ENCODE data around the gene SPACDR.
A peak's percentile ranks its signal among the peaks of the same experiment; 100 is the strongest.

SPACDR gene

DNA sequence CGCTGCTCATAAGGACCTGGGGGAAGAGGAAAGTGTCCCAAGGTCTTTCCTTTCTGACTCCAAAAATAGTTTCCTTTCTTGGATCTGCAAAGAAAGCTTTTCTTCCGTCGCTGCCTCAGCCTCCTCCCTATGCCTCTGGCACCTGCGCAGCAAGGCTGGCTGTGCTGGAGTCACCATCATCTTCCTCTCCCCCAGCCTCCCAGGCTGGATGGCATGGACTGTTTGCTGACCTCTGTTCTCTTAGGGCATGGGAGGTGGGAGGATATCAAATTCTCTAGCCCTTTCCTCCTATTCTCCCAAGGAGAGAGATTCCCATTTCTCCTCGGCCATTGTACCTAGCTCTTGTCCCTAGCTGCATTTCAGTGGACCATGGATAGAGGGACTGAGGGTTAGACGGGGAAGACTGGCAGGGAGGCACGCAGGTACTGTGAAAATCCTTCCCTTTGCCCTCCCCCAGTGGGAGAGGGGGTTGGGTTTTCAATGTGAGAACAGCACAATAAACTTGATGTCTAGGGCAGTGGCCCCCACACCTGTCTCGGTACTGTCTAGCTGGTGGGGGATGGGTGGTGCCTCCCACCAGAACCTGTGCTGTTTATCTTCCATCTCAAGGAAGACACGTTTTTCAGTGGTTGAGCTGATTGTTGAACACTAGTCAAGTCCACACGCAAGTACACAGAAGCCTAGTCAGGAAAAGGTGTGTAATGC is 30.3 kb downstream of the SPACDR start:
- no peak for DNase-seq

- DNase-seq, result no peak
Observed at GRCh38 chr7:100433276-100433591, 30.8 kb downstream of the SPACDR start.

DNA sequence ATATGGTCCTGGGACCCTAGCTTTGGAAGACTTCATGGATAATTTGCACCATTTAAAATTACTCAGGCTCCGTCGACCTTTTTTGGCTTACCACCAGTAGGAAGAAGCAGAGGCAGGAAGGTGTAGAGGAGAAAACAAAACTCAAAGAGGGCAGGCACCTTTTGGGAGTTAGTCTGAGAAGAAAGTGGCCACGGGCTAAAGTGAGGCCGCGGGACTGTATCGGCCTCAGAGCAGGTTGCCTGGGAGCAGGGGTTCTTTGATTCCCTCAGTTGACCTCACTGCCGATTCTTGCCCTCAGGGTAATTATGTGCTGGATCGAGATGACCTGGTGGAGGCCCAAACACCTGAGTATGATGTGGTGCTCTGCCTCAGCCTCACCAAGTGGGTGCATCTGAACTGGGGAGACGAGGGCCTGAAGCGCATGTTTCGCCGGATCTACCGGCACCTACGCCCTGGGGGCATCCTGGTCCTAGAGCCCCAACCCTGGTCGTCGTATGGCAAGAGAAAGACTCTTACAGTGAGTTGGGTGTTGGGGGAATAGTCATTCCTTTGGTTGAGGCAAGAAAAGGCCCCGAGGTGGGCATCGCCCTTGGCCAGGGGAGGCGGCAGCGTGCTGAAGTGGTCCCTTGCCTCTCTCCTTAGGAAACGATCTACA is 31.3 kb downstream of the SPACDR start:
- DNase-seq, result no peak

DNA sequence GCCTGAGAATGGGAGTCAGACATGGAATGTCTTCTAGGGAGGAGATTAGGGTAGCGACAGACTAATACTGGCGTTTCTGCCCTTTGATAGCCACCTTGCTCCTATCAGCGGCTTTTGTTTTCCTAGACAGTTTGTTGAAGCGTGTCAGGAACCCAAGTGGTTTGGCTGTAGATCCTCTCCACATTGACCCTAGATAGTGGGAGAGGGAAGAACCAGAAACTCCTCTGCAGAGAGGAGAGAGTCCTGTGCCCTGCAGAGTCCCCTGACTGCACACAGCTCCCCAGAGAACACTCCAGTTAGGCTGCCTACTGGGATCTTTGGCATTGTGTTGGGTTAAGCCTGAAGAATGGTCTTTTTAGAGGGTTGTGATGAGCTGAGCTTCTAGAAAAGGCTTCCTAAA is 32.0 kb downstream of the SPACDR start:
- DNase-seq, result no peak

GRCh38 chr7:100431286-100431735 is 32.7 kb downstream of the SPACDR start:
- DNase-seq, result no peak

DNA sequence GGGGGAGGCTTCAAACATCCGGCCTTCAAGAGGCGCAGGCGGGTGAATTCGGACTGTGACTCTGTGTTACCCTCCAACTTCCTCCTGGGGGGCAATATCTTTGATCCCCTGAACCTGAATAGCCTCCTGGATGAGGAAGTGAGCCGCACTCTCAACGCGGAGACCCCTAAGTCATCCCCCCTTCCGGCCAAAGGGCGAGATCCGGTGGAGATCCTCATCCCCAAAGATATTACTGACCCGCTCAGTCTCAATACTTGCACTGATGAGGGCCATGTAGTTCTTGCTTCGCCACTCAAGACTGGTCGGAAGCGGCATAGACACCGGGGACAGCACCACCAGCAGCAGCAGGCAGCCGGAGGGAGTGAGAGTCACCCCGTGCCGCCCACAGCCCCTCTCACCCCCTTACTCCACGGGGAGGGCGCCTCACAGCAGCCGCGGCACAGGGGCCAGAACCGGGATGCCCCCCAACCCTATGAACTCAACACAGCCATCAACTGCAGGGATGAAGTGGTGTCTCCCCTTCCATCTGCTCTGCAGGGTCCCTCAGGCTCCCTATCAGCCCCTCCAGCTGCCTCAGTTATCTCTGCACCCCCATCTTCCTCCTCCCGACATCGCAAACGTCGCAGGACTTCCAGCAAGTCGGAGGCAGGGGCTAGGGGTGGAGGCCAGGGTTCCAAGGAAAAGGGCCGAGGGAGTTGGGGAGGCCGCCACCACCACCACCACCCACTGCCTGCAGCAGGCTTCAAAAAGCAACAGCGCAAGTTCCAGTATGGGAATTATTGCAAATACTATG is 33.4 kb downstream of the SPACDR start:
- no peak for DNase-seq

DNA sequence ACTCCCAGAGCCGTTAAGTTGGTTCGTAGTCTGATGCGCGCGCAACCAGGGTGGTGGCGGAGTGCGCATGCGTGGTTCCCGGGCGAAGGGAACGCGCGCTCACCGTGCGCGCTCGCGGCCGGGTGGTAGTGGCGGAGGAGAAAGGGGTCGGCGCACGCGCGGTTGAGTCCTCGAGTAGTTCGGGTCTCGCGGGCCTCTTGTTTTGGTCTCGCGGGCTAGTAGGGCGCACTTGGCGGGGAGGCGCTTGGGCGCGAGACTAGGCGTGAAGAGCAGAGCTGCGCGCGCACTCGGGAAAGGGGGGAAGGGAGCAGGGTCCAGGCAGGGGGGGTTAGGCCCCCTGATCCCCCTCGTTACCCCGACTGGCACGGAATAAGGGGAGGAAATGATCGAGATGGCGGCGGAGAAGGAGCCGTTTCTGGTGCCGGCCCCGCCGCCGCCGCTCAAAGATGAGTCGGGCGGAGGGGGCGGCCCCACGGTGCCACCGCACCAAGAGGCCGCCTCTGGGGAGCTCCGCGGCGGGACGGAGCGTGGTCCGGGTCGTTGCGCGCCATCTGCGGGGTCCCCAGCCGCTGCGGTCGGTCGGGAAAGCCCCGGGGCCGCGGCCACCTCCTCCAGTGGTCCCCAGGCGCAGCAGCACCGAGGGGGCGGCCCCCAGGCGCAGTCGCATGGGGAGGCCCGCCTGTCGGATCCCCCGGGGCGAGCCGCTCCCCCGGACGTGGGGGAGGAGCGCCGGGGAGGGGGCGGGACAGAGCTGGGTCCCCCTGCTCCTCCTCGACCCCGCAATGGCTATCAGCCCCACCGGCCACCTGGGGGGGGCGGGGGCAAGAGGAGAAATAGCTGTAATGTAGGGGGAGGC is 34.2 kb downstream of the SPACDR start, which contains the start of gene MEPCE:
TSS of gene MEPCE (plus strand) at position 195 of the 856 bp plus-strand sequence. CDS start at position 383, 188 bp downstream.
- DNase-seq, result peak; percentile 97 to 98

DNA sequence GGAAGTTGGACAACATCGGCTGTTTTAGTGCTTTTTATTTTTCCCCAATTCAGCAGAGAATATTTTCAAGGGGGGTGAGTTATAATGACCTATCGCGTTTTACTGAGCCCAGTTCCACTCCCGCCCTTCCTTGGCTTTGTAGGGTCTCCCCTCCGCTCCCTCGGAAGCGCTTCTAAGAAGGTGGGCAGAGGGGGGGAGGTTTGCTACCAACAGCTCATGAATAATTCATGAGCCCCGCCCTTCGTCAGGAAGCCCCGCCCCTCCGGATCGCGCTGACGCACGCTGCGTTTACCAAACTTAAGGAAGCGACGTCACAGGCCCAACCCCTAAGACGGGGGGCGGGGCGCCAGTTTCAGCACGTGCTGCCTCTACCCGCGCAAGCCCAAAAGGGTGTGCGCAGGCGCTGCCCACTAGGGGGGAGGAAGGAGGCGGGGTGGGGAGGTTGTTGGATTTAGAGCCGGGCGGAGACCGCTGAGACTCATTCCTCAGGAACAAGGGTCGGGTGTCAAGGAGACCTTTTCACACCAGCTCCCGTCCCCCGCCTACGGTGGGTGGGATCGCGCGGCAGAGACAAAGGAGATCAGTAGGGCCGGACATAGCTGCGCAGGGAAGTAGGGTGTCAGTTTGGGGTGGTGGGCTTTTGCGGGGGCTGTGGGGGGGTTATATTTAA is 35.0 kb downstream of the SPACDR start:
- DNase-seq, result peak; percentile 100

DNA sequence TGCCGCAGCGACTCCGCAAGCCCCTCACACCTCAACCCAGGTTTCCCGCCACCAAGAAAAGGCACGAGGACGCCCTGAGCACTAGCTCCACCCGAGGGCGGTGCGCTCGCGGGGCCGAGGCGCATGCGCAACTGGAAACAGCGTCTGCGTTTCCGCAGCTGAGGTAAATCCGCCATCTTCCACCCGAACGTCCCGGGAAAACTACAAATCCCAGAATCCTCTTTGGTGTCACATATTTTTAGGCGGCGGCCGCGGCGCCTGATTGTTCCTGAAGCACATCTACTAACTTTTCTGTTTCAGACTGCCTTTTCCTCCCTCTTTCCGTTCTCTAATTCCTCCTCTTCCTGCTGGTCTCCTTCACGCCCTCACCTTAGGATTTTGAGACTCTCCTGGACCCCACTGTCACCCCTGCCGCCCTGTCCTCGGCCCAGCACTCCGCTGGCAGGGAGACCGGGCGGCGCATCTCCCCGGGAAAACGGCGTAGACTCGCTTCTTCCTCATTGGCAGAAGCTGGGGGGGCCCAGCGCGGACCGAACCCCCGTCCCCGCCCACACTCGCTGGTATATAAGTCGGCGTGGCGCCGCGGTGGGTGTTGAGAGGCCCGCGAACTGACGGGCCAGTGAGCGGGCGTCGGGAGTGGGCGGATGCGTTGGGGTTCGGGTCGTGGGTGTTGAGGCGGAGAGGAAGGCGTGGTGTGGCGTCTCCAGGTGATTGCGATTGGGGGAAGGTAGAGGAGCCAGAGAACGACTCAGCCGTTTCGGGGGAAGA is 35.7 kb downstream of the SPACDR start, which contains the start of gene ZCWPW1:
TSS of gene ZCWPW1 (minus strand) at position 505 of the 768 bp plus-strand sequence. CDS start 8,054 bp downstream, outside the sequence.
- DNase-seq, result peak; percentile 96 to 97

- no peak for DNase-seq
Observed at GRCh38 chr7:100427762-100428198, 36.3 kb downstream of the SPACDR start.

DNA sequence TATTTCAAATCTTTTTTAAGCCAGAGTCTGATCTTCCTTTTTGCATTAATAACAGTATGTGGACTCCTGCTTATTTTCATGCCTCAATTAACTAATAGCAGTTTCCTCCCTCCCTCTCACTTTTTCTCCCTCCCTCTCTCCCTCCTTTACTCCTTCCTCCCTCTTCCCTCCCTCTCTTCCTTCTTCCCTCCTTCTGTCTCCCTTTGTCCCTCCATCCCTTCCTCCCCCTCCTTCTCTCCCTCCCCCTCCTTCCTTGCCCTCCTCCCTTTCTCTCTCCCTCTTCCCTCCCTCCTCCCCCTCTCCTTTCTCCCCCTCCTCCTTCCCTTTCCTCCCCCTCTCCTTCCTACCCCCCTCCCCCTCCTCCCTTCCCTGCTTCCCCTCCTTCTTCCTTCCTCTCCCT is 37.5 kb downstream of the SPACDR start:
- no peak for DNase-seq

DNA sequence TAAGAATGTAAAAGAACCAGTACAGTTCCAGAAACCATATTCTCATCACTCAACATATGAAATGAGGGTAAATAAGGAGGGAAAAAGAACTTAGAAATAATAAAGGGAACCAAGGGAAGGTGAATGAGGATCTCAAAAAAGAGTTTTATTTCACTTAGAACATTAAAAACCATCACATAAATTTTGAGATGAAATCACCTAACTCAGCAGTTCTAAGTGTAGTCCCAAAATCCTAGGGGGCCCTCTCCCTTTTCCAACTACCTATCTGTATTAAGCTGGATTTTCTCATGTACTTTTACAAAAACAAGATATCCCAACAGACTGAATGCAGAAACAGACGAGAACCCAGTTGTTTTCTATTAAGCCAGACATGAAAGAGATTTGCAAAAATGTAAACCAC is 38.7 kb downstream of the SPACDR start:
- no peak for DNase-seq

DNA sequence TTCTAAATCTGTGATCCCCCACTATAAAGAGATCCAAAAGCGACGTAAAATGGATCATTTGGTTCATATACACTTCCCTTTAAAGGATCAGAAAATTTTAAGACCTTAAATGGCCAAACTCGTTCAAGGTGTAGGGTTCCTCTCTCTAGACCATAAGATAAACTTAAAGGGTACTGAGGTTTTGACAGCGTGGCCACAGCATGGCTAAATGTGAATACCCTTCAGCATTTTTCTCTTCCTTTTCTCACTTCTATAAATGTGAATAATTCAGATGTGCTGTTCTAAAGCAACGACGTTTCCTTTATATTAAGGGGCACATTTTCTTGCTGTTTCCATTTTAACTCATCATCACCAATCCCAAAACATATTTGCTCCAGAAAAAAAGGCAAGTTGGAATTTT is 40.7 kb downstream of the SPACDR start:
- DNase-seq, result no peak

GRCh38 chr7:100419660-100420226 is 44.3 kb downstream of the SPACDR start:
- no peak for DNase-seq

DNA sequence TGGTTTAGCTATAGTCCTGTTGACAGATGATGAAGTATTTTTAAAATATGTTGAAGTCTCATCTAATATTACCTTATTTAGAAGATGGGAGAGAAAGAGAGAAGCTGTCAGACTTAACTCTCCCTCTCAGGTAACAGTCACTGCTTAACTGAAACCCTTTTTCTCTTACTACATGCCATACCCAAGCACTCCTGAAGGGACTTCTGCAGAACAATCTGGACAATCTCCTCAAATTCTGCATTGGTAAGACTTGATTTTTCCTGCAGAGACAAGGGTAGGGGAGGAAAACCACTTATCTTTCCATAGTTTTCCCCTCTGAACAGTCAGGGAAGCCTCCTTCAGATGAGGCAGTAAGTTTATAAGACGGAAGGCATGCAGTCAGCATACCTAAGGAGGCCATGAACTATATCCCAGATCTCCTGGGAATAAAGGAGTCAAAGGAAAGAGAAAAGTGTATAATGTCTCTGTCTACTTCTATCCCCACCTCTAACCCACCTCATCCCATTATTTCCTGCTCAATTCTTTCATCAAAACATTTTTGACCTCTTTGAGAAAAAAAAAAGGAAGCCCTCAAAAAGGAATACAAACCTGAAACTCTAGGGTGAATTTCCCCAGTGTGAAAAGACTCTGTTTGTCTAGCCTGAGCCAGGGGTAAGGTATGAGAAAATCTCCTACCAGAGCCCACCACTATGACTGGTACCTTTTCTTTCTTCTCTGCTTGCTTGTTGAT is 45.0 kb downstream of the SPACDR start:
- DNase-seq, result no peak

DNA sequence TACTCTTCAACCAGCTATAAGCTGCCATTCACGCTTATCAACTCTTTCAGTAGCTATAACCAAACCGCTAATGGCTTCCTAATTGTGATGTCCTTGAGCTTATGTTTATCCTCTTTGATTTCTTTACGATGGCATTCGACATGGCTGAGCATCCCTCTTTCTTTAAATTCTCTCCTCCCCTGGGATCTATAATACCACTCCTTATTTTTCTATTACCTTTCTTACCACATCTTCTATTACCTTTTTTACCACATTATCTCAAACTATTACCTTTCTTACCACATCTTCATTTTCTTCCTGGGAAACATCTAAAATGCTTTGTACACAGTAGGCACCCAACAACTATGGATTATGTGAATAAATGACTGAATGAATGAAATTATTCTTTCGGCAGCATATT is 48.6 kb downstream of the SPACDR start:
- DNase-seq, result no peak

DNA sequence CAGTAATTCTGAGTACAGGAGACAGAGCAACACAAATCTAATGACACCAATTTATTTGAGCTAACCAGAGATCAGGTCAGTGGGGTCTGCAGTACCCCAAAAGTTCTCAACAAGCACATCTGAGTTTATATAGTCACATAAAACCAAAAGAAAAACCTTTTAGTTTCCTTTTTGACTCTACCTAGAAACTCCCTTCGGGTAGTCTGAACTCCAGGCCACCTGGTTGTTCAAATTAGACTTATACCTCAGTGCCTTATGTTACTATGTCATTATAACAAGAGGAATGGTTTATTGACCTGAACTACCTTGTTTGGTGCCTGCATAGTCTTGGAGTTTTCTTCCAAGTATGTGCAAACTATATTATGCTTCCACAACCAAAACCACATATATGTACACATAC is 50.2 kb downstream of the SPACDR start:
- DNase-seq, result no peak

DNA sequence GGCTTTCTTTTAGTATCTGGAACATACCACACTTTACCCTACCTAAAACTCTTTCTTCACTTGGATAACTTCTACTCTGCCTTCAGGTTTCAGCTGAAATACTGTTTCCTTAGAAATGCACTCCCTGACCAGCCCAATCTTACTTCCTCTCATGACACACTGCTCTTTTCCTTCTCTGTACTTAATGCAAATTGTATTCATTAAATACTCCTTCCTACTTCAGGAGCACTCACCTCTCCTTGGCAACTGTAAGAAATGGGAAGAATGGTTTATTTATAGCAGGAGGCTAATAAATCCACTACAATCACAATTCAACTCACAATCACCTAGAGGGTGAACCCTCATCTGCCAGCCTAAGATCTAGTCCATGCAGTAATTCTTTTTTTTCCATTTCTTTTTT is 50.7 kb downstream of the SPACDR start:
- DNase-seq, result no peak

GRCh38 chr7:100411101-100411500 is 53.0 kb downstream of the SPACDR start:
- no peak for DNase-seq
